ENCODE data around the gene TRIM74. TPM values are rescaled to one million over a fixed set of nuclear protein-coding genes. Genes with fewer than 3 reads are reported as not detected.
"Not testable (repeated sequence)": the region's sequence is repeated elsewhere in the genome, so short reads cannot be mapped to it uniquely, and the experiment has no call there.

The TRIM74 gene
- total RNA-seq, 1 experiment from 2014 or later, result 0.39 TPM

GRCh38 chr7:72969688-72970087 is 422 bp upstream of the TRIM74 start:
- CTCF ChIA-PET; H3K36me3 ChIP-seq (ENCODE audit: control insufficient read depth, insufficient read depth, low read length); H3K9me3 ChIP-seq; H3K4me3 Mint-ChIP-seq (ENCODE audit: unreplicated experiment); H3K4me1 ChIP-seq; H3K27me3 Mint-ChIP-seq (ENCODE audit: insufficient read depth, unreplicated experiment); DNase-seq; intact Hi-C loops (cut with micrococcal nuclease; ENCODE audit: unreplicated experiment); H3K9me3 Mint-ChIP-seq (ENCODE audit: unreplicated experiment); H3K27me3 ChIP-seq (replicated peaks; ENCODE audit: control insufficient read depth, insufficient read depth, low read length); POLR2A ChIA-PET; H3K27ac Mint-ChIP-seq (ENCODE audit: unreplicated experiment); H3K4me1 Mint-ChIP-seq (ENCODE audit: low read depth, unreplicated experiment); BruUV-seq (replicated peaks); H3K36me3 Mint-ChIP-seq (ENCODE audit: insufficient read depth, unreplicated experiment); H3K4me3 ChIP-seq (ENCODE audit: low read depth, low read length): not testable (repeated sequence)

- H3K4me1 ChIP-seq; intact Hi-C loops (cut with micrococcal nuclease; ENCODE audit: unreplicated experiment); H3K27me3 ChIP-seq (replicated peaks; ENCODE audit: control insufficient read depth, insufficient read depth, low read length); H3K27me3 Mint-ChIP-seq (ENCODE audit: insufficient read depth, unreplicated experiment); H3K4me1 Mint-ChIP-seq (ENCODE audit: low read depth, unreplicated experiment); H3K9me3 Mint-ChIP-seq (ENCODE audit: unreplicated experiment); H3K9me3 ChIP-seq; CTCF ChIA-PET; H3K36me3 ChIP-seq (ENCODE audit: control insufficient read depth, insufficient read depth, low read length); POLR2A ChIA-PET; H3K36me3 Mint-ChIP-seq (ENCODE audit: insufficient read depth, unreplicated experiment); BruUV-seq (replicated peaks); H3K4me3 ChIP-seq (ENCODE audit: low read depth, low read length); H3K27ac Mint-ChIP-seq (ENCODE audit: unreplicated experiment); H3K4me3 Mint-ChIP-seq (ENCODE audit: unreplicated experiment): not testable (repeated sequence)
- peak in 1 of 2 experiments; percentile 33 for DNase-seq
These were observed 2.4 kb downstream of the TRIM74 start for GRCh38 chr7:72966892-72967291.

GRCh38 chr7:72965186-72965975 is 3.9 kb downstream of the TRIM74 start:
- H3K9me3 ChIP-seq; H3K27me3 Mint-ChIP-seq (ENCODE audit: insufficient read depth, unreplicated experiment); BruUV-seq (replicated peaks); H3K27me3 ChIP-seq (replicated peaks; ENCODE audit: control insufficient read depth, insufficient read depth, low read length); H3K4me1 Mint-ChIP-seq (ENCODE audit: low read depth, unreplicated experiment); H3K9me3 Mint-ChIP-seq (ENCODE audit: unreplicated experiment); H3K4me1 ChIP-seq; H3K27ac Mint-ChIP-seq (ENCODE audit: unreplicated experiment); H3K36me3 ChIP-seq (ENCODE audit: control insufficient read depth, insufficient read depth, low read length); H3K4me3 Mint-ChIP-seq (ENCODE audit: unreplicated experiment); CTCF ChIA-PET; DNase-seq; H3K36me3 Mint-ChIP-seq (ENCODE audit: insufficient read depth, unreplicated experiment); intact Hi-C loops (cut with micrococcal nuclease; ENCODE audit: unreplicated experiment); POLR2A ChIA-PET; H3K4me3 ChIP-seq (ENCODE audit: low read depth, low read length): not testable (repeated sequence)

- H3K4me3 Mint-ChIP-seq (ENCODE audit: unreplicated experiment); H3K9me3 ChIP-seq; H3K4me3 ChIP-seq (ENCODE audit: low read depth, low read length); H3K4me1 ChIP-seq; H3K36me3 ChIP-seq (ENCODE audit: control insufficient read depth, insufficient read depth, low read length); H3K27ac Mint-ChIP-seq (ENCODE audit: unreplicated experiment); H3K27me3 Mint-ChIP-seq (ENCODE audit: insufficient read depth, unreplicated experiment); H3K4me1 Mint-ChIP-seq (ENCODE audit: low read depth, unreplicated experiment); intact Hi-C loops (cut with micrococcal nuclease; ENCODE audit: unreplicated experiment); H3K36me3 Mint-ChIP-seq (ENCODE audit: insufficient read depth, unreplicated experiment); H3K9me3 Mint-ChIP-seq (ENCODE audit: unreplicated experiment); H3K27me3 ChIP-seq (replicated peaks; ENCODE audit: control insufficient read depth, insufficient read depth, low read length); BruUV-seq (replicated peaks); CTCF ChIA-PET; POLR2A ChIA-PET: not testable (repeated sequence)
- peak in 1 of 2 experiments; percentile 12 for DNase-seq
These were observed 6.2 kb downstream of the TRIM74 start for GRCh38 chr7:72963056-72963455.

- H3K27me3 ChIP-seq (replicated peaks; ENCODE audit: control insufficient read depth, insufficient read depth, low read length); CTCF ChIA-PET; H3K27me3 Mint-ChIP-seq (ENCODE audit: insufficient read depth, unreplicated experiment); H3K4me1 Mint-ChIP-seq (ENCODE audit: low read depth, unreplicated experiment); H3K4me1 ChIP-seq; H3K9me3 ChIP-seq; H3K27ac Mint-ChIP-seq (ENCODE audit: unreplicated experiment); intact Hi-C loops (cut with micrococcal nuclease; ENCODE audit: unreplicated experiment); POLR2A ChIA-PET; H3K36me3 Mint-ChIP-seq (ENCODE audit: insufficient read depth, unreplicated experiment); DNase-seq; H3K4me3 Mint-ChIP-seq (ENCODE audit: unreplicated experiment); H3K9me3 Mint-ChIP-seq (ENCODE audit: unreplicated experiment); H3K36me3 ChIP-seq (ENCODE audit: control insufficient read depth, insufficient read depth, low read length); H3K4me3 ChIP-seq (ENCODE audit: low read depth, low read length); BruUV-seq (replicated peaks): not testable (repeated sequence)
These were observed 8.0 kb downstream of the TRIM74 start for GRCh38 chr7:72961346-72961650.

- intact Hi-C loops (cut with micrococcal nuclease; ENCODE audit: unreplicated experiment); H3K9me3 Mint-ChIP-seq (ENCODE audit: unreplicated experiment); H3K36me3 ChIP-seq (ENCODE audit: control insufficient read depth, insufficient read depth, low read length); H3K9me3 ChIP-seq; POLR2A ChIA-PET; BruUV-seq (replicated peaks); H3K36me3 Mint-ChIP-seq (ENCODE audit: insufficient read depth, unreplicated experiment); CTCF ChIA-PET; H3K4me1 Mint-ChIP-seq (ENCODE audit: low read depth, unreplicated experiment); H3K4me1 ChIP-seq; H3K27me3 ChIP-seq (replicated peaks; ENCODE audit: control insufficient read depth, insufficient read depth, low read length); H3K4me3 ChIP-seq (ENCODE audit: low read depth, low read length); DNase-seq; H3K27me3 Mint-ChIP-seq (ENCODE audit: insufficient read depth, unreplicated experiment); H3K27ac Mint-ChIP-seq (ENCODE audit: unreplicated experiment); H3K4me3 Mint-ChIP-seq (ENCODE audit: unreplicated experiment): not testable (repeated sequence)
These were observed 8.5 kb downstream of the TRIM74 start for GRCh38 chr7:72960626-72961345.

GRCh38 chr7:72960029-72960428 is 9.2 kb downstream of the TRIM74 start:
- H3K4me1 Mint-ChIP-seq (ENCODE audit: low read depth, unreplicated experiment); H3K27ac Mint-ChIP-seq (ENCODE audit: unreplicated experiment); CTCF ChIA-PET; H3K27me3 Mint-ChIP-seq (ENCODE audit: insufficient read depth, unreplicated experiment); H3K36me3 ChIP-seq (ENCODE audit: control insufficient read depth, insufficient read depth, low read length); H3K27me3 ChIP-seq (replicated peaks; ENCODE audit: control insufficient read depth, insufficient read depth, low read length); H3K4me1 ChIP-seq; H3K36me3 Mint-ChIP-seq (ENCODE audit: insufficient read depth, unreplicated experiment); intact Hi-C loops (cut with micrococcal nuclease; ENCODE audit: unreplicated experiment); H3K4me3 Mint-ChIP-seq (ENCODE audit: unreplicated experiment); H3K9me3 Mint-ChIP-seq (ENCODE audit: unreplicated experiment); BruUV-seq (replicated peaks); POLR2A ChIA-PET; H3K4me3 ChIP-seq (ENCODE audit: low read depth, low read length); H3K9me3 ChIP-seq: not testable (repeated sequence)
- peak in 1 of 2 experiments; percentile 4 for DNase-seq

All from Caco-2 (cell line).